Measurements from ENCODE around the gene ZYG11A.

DNA sequence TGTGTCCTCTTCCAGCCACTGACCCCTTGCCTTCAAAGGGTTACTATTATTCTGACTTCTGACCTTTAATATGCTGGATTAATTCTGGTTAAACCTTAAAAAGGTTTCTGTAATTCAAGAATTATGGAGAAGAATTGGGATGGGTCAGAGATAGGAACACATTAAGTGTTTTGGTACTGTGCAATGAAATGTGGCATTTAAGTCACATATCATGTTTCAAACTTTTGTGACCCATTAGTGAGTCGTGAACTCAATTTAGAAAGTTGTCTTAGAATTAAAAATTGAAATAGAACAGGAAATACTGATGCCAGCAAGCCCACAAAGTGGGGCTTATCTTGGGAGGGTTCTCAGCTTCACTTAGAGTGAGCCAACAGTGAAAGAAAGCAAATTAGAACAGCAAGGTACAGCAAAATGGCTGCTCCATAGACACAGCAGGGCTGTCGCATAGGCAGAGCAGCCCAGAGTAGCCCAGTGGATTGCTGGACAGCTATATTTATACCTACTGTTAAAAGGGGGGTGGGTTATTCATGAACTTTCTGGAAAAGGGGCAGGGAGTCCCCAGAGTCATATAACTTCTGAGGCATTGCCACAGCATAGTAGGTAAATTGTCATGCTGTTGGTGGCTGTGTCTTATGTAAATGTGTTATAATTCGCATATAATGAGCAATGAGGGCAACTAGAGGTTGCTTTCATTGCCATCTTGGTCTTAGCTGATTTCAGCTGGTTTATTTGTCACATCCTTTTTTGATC, 95.0 kb downstream of the ZYG11A start:
- no peak for TF ChIP-seq CTCF (IDR thresholded peaks at IDR 0.05; ENCODE audit: low read length)
- no peak for TF ChIP-seq EZH2 (IDR thresholded peaks at IDR 0.05; ENCODE audit: borderline replicate concordance, low read length)
